ENCODE results near the gene MPPED2.

Gene MPPED2

GRCh38 chr11:30432716-30433115 is 153.4 kb downstream of the MPPED2 start:
- DNase-seq (ENCODE audit: low read depth): no peak
- H3K4me3 ChIP-seq (replicated peaks; ENCODE audit: low read depth, low read length): no peak overlapping the region
- no peak for TF ChIP-seq CTCF (IDR thresholded peaks at IDR 0.05; ENCODE audit: low read length, missing control alignments)

- no peak for DNase-seq (ENCODE audit: low read depth)
- TF ChIP-seq CTCF (IDR thresholded peaks at IDR 0.05; ENCODE audit: low read length, missing control alignments): no peak
- H3K4me3 ChIP-seq (replicated peaks; ENCODE audit: low read depth, low read length): no peak overlapping the region
Measured at GRCh38 chr11:30432178-30432577, 154.0 kb downstream of the MPPED2 start.

- no peak for DNase-seq (ENCODE audit: low read depth)
Measured at GRCh38 chr11:30431127-30431814, 154.9 kb downstream of the MPPED2 start.

GRCh38 chr11:30429550-30429949 is 156.6 kb downstream of the MPPED2 start:
- no peak for TF ChIP-seq CTCF (IDR thresholded peaks at IDR 0.05; ENCODE audit: low read length, missing control alignments)
- H3K4me3 ChIP-seq (replicated peaks; ENCODE audit: low read depth, low read length): no peak overlapping the region
- no peak for DNase-seq (ENCODE audit: low read depth)

More at GRCh38 chr11:30431127-30431814, 154.9 kb downstream of the MPPED2 start:
- H3K4me3 ChIP-seq (replicated peaks; ENCODE audit: low read depth, low read length): no peak overlapping the region
- no peak for TF ChIP-seq CTCF (IDR thresholded peaks at IDR 0.05; ENCODE audit: low read length, missing control alignments)

- no peak for DNase-seq (ENCODE audit: low read depth)
- H3K4me3 ChIP-seq (replicated peaks; ENCODE audit: low read depth, low read length): no peak overlapping the region
- TF ChIP-seq CTCF (IDR thresholded peaks at IDR 0.05; ENCODE audit: low read length, missing control alignments): no peak
Measured at GRCh38 chr11:30426781-30427180, 159.4 kb downstream of the MPPED2 start.

GRCh38 chr11:30424844-30425243 is 161.3 kb downstream of the MPPED2 start:
- H3K4me3 ChIP-seq (replicated peaks; ENCODE audit: low read depth, low read length): no peak overlapping the region
- DNase-seq (ENCODE audit: low read depth): no peak
- TF ChIP-seq CTCF (IDR thresholded peaks at IDR 0.05; ENCODE audit: low read length, missing control alignments): no peak

GRCh38 chr11:30424321-30424720 is 161.8 kb downstream of the MPPED2 start:
- no peak overlapping the region for H3K4me3 ChIP-seq (replicated peaks; ENCODE audit: low read depth, low read length)
- no peak for TF ChIP-seq CTCF (IDR thresholded peaks at IDR 0.05; ENCODE audit: low read length, missing control alignments)
- DNase-seq (ENCODE audit: low read depth): no peak

Data from fibroblast of pulmonary artery (primary cell).